ENCODE measurements around the gene COL23A1. TPM values are rescaled to one million over a fixed set of nuclear protein-coding genes. Genes with fewer than 3 reads are reported as not detected.

The COL23A1 gene
- total RNA-seq, 1 experiment from 2014 or later: not detected

- Histone ChIP-seq H2AFZ (ENCODE audit: low read length) (no peak overlapping the region), H3K9me3 (ENCODE audit: low read length) (no peaks in the 10 kb centered on the region), H3K27me3 (ENCODE audit: low read length) (peaks cover 8% of the 10 kb centered on the region; the same call in 1 of the 2 replicates), H3F3A (ENCODE audit: low read length, unreplicated experiment) (no peaks in the 10 kb centered on the region), H3K4me3 (ENCODE audit: low read length) (no peak overlapping the region), H3K9me2 (replicated peaks; ENCODE audit: low read length) (no peaks in the 10 kb centered on the region), H3K27ac (ENCODE audit: low read length) (no peak overlapping the region), H3K9ac (ENCODE audit: low read length) (no peak overlapping the region), H3K36me3 (ENCODE audit: low read depth, low read length) (no peaks in the 10 kb centered on the region), H3K4me1 (ENCODE audit: insufficient read depth, low read length) (no peaks in the 10 kb centered on the region), H3K79me2 (ENCODE audit: low read length) (no peaks in the 10 kb centered on the region), H3K4me2 (ENCODE audit: low read length) (no peak overlapping the region), H4K20me1 (ENCODE audit: low read length) (no peaks in the 10 kb centered on the region)
- no peak for TF ChIP-seq EZH2 (IDR thresholded peaks at IDR 0.05; ENCODE audit: low read length, unreplicated experiment)
- no peak for TF ChIP-seq CTCF (conservative IDR thresholded peaks at IDR 0.05; ENCODE audit: low read depth, low read length)
- TF ChIP-seq EZH2phosphoT487 (IDR thresholded peaks at IDR 0.05; ENCODE audit: borderline replicate concordance, low read length): no peak
- ChIA-PET POLR2A (ENCODE audit: unreplicated experiment) (no interaction called here), CTCF (no interaction called here)
- DNase-seq (no peak), ATAC-seq (no peak)
- intact Hi-C loops (cut with micrococcal nuclease): no loop called here
- BruUV-seq (replicated peaks): no TSS peak
Measured at GRCh38 chr5:178458140-178458539, 132.1 kb downstream of the COL23A1 start.

- ChIA-PET CTCF (no interaction called here), POLR2A (ENCODE audit: unreplicated experiment) (no interaction called here)
- Histone ChIP-seq H3K79me2 (ENCODE audit: low read length) (no peaks in the 10 kb centered on the region), H3K9me2 (replicated peaks; ENCODE audit: low read length) (no peaks in the 10 kb centered on the region), H3F3A (ENCODE audit: low read length, unreplicated experiment) (no peaks in the 10 kb centered on the region), H3K27me3 (ENCODE audit: low read length) (peaks cover 8% of the 10 kb centered on the region; the same call in 1 of the 2 replicates), H3K4me3 (ENCODE audit: low read length) (no peak overlapping the region), H3K36me3 (ENCODE audit: low read depth, low read length) (no peaks in the 10 kb centered on the region), H4K20me1 (ENCODE audit: low read length) (no peaks in the 10 kb centered on the region), H3K9me3 (ENCODE audit: low read length) (no peaks in the 10 kb centered on the region), H3K4me2 (ENCODE audit: low read length) (no peak overlapping the region), H3K9ac (ENCODE audit: low read length) (no peak overlapping the region), H3K27ac (ENCODE audit: low read length) (no peak overlapping the region), H2AFZ (ENCODE audit: low read length) (no peak overlapping the region), H3K4me1 (ENCODE audit: insufficient read depth, low read length) (no peaks in the 10 kb centered on the region)
- TF ChIP-seq EZH2 (IDR thresholded peaks at IDR 0.05; ENCODE audit: low read length, unreplicated experiment): no peak
- TF ChIP-seq EZH2phosphoT487 (IDR thresholded peaks at IDR 0.05; ENCODE audit: borderline replicate concordance, low read length): no peak
- no peak for TF ChIP-seq CTCF (conservative IDR thresholded peaks at IDR 0.05; ENCODE audit: low read depth, low read length)
- no peak for DNase-seq
- no peak for ATAC-seq
- no TSS peak for BruUV-seq (replicated peaks)
- intact Hi-C loops (cut with micrococcal nuclease): no loop called here
Measured at GRCh38 chr5:178457471-178457870, 132.7 kb downstream of the COL23A1 start.

- ChIA-PET CTCF (no interaction called here), POLR2A (ENCODE audit: unreplicated experiment) (no interaction called here)
- intact Hi-C loops (cut with micrococcal nuclease): no loop called here
Measured at GRCh38 chr5:178455480-178455835, 134.7 kb downstream of the COL23A1 start.

More at GRCh38 chr5:178455480-178455835, 134.7 kb downstream of the COL23A1 start:
- Histone ChIP-seq H3K4me1 (ENCODE audit: insufficient read depth, low read length) (no peaks in the 10 kb centered on the region), H3K36me3 (ENCODE audit: low read depth, low read length) (no peaks in the 10 kb centered on the region), H3F3A (ENCODE audit: low read length, unreplicated experiment) (no peaks in the 10 kb centered on the region), H3K4me3 (ENCODE audit: low read length) (no peak overlapping the region), H3K27me3 (ENCODE audit: low read length) (peaks cover 16% of the 10 kb centered on the region), H3K79me2 (ENCODE audit: low read length) (no peaks in the 10 kb centered on the region), H3K9me3 (ENCODE audit: low read length) (no peaks in the 10 kb centered on the region), H2AFZ (ENCODE audit: low read length) (no peak overlapping the region), H3K27ac (ENCODE audit: low read length) (no peak overlapping the region), H3K9ac (ENCODE audit: low read length) (no peak overlapping the region), H3K4me2 (ENCODE audit: low read length) (no peak overlapping the region), H3K9me2 (replicated peaks; ENCODE audit: low read length) (no peaks in the 10 kb centered on the region), H4K20me1 (ENCODE audit: low read length) (no peaks in the 10 kb centered on the region)
- DNase-seq: no peak
- no peak for ATAC-seq
- no peak for TF ChIP-seq CTCF (conservative IDR thresholded peaks at IDR 0.05; ENCODE audit: low read depth, low read length)
- no peak for TF ChIP-seq EZH2 (IDR thresholded peaks at IDR 0.05; ENCODE audit: low read length, unreplicated experiment)
- no peak for TF ChIP-seq EZH2phosphoT487 (IDR thresholded peaks at IDR 0.05; ENCODE audit: borderline replicate concordance, low read length)
- no TSS peak for BruUV-seq (replicated peaks)

Data from PC-3 (cell line).